RWPE2 (cell line): ENCODE results near the gene TMEM150B.
A peak's percentile ranks its signal among the peaks of the same experiment; 100 is the strongest.

ENCODE experiments used
- ATAC-seq: fragments of 200-7000 bp; cut with Tn5 transposase; 3 replicates; pipeline ENCODE4 v1.9.1; 2021; ENCODE audit warnings: low read depth
- DNase-seq: peaks from one replicate; pipeline ENCODE4 v3.0.0-alpha.2; 2020; ENCODE audit warnings: low spot score
- H3K27ac ChIP-seq: fragments of 450-650 bp; 2 replicates; pipeline ENCODE4 v1.5.1; 2017; ENCODE audit warnings: mild to moderate bottlenecking; ENCODE audit not compliant: poor library complexity, severe bottlenecking
- H3K27me3 ChIP-seq: fragments of 250-450 bp; sonication (Bioruptor Pico); 2 replicates; pipeline ENCODE4 v1.5.1; 2021; ENCODE audit warnings: mild to moderate bottlenecking, moderate library complexity; ENCODE audit not compliant: insufficient read depth, poor library complexity, severe bottlenecking
- H3K36me3 ChIP-seq: fragments of 250-450 bp; sonication (Bioruptor Pico); 2 replicates; pipeline ENCODE4 v1.5.1; 2020; ENCODE audit warnings: low read depth, mild to moderate bottlenecking, moderate library complexity
- H3K4me1 ChIP-seq: fragments of 250-450 bp; sonication (Bioruptor Pico); 2 replicates; pipeline ENCODE4 v1.5.1; 2021; ENCODE audit warnings: mild to moderate bottlenecking, moderate library complexity; ENCODE audit not compliant: insufficient read depth, poor library complexity, severe bottlenecking
- H3K4me3 ChIP-seq: fragments of 250-450 bp; sonication (Bioruptor Pico); 2 replicates; pipeline ENCODE4 v1.5.1; 2021; ENCODE audit warnings: mild to moderate bottlenecking, moderate library complexity; ENCODE audit not compliant: severe bottlenecking
- H3K9me3 ChIP-seq: fragments of 250-450 bp; sonication (Bioruptor Pico); 2 replicates; pipeline ENCODE4 v1.5.1; 2021; ENCODE audit warnings: mild to moderate bottlenecking, moderate library complexity; ENCODE audit not compliant: severe bottlenecking
- CTCF ChIP-seq: fragments of 450-650 bp; IDR thresholded peaks from one replicate; pipeline ENCODE4 v1.5.1; 2017; ENCODE audit warnings: mild to moderate bottlenecking, moderate library complexity; ENCODE audit not compliant: poor library complexity, severe bottlenecking

TMEM150B gene

GRCh38 chr19:55325172-55325571, at the start of gene TMEM150B:
TMEM150B (minus strand) TSS chr19:55325341; CDS start chr19:55321036, 4,305 bp downstream.
- H3K36me3 ChIP-seq = no peaks in the 10 kb centered on the region
- no peaks in the 10 kb centered on the region for H3K9me3 ChIP-seq
- no peak within 1 kb of the TSS for H3K27ac ChIP-seq
- TF ChIP-seq CTCF = no peak
- H3K4me3 ChIP-seq = no peak within 1 kb of the TSS
- ATAC-seq = no peak
- DNase-seq = no peak
- peaks cover 7% of the 10 kb centered on the region for H3K4me1 ChIP-seq
- no peaks in the 10 kb centered on the region for H3K27me3 ChIP-seq

- ATAC-seq (no peak), DNase-seq (peak; percentile 53)
- no peaks in the 10 kb centered on the region for H3K27me3 ChIP-seq
- H3K27ac ChIP-seq = peak overlapping the region; percentile 13
- peaks cover 14% of the 10 kb centered on the region for H3K4me1 ChIP-seq
- no peaks in the 10 kb centered on the region for H3K36me3 ChIP-seq
- H3K9me3 ChIP-seq = no peaks in the 10 kb centered on the region
- no peak overlapping the region for H3K4me3 ChIP-seq
- no peak for TF ChIP-seq CTCF
These were observed 49.0 kb upstream of the TMEM150B start for GRCh38 chr19:55373993-55374757.

GRCh38 chr19:55373306-55373992, 48.3 kb upstream of the TMEM150B start:
- Histone ChIP-seq H3K9me3 (no peaks in the 10 kb centered on the region), H3K27me3 (no peaks in the 10 kb centered on the region), H3K27ac (peak overlapping the region; percentile 13), H3K4me1 (peaks cover 14% of the 10 kb centered on the region), H3K4me3 (no peak overlapping the region), H3K36me3 (no peaks in the 10 kb centered on the region)
- DNase-seq (peak; percentile 60), ATAC-seq (no peak)
- TF ChIP-seq CTCF = no peak

- Histone ChIP-seq H3K4me1 (peaks cover 14% of the 10 kb centered on the region), H3K27me3 (no peaks in the 10 kb centered on the region), H3K9me3 (no peaks in the 10 kb centered on the region), H3K27ac (no peak overlapping the region), H3K36me3 (no peaks in the 10 kb centered on the region), H3K4me3 (no peak overlapping the region)
- ATAC-seq = no peak
- TF ChIP-seq CTCF = no peak
- DNase-seq = peak; percentile 71
These were observed 47.4 kb upstream of the TMEM150B start for GRCh38 chr19:55372316-55373081.
